DOHH2 (cell line): ENCODE results near the gene USP2.

Source experiments
- CTCF ChIP-seq: fragments of 200-600 bp; sonication (generic); IDR thresholded peaks from one replicate; pipeline ENCODE4 v1.5.1; 2014; ENCODE audit warnings: antibody characterized with exemption, mild to moderate bottlenecking, low read depth, low read length; ENCODE audit not compliant: poor library complexity, severe bottlenecking
- EZH2phosphoT487 ChIP-seq: fragments of 200-600 bp; sonication (generic); IDR thresholded peaks from 2 replicates; pipeline ENCODE4 v1.6.1; 2017; ENCODE audit warnings: borderline replicate concordance, mild to moderate bottlenecking, antibody characterized with exemption, low read length, moderate library complexity, mixed read lengths

GRCh38 chr11:119345685-119346084, 35.8 kb downstream of the USP2 start:
- TF ChIP-seq CTCF (no peak), EZH2phosphoT487 (no peak)
